H1 (cell line): ENCODE measurements around the gene GSPT1. TPM values are rescaled to one million over a fixed set of nuclear protein-coding genes. Genes with fewer than 3 reads are reported as not detected.

Experiments used
- CTCF ChIA-PET: fragments of 300-600 bp; sonication (Branson Sonifier 250); formaldehyde crosslinking; loops from one replicate; lab custom pipeline; 2021; ENCODE audit not compliant: partially characterized antibody; lab: Charles Lee
- POLR2A ChIA-PET: fragments of 300-600 bp; sonication (Branson Sonifier 250); formaldehyde crosslinking; loops from one replicate; lab custom pipeline; 2021; ENCODE audit warnings: inconsistent platforms; ENCODE audit not compliant: partially characterized antibody; lab: Charles Lee
- DNase-seq, 2 experiments: peaks; one replicate each; pipeline versions ENCODE4 v3.0.0 to v3.0.0-alpha.2; 2010 to 2022; ENCODE audit warnings: low spot score in 2 of 2, low read depth in 1 of 2, mixed read lengths in 1 of 2
- FAIRE-seq: peaks from 2 replicates; lab custom pipeline; 2011; peaks lifted over from hg19 to GRCh38; lab: Jason Lieb, UNC
- H2AFZ ChIP-seq: 2 replicates; pipeline ENCODE4 v1.8.1; 2012; ENCODE audit warnings: low read length, inconsistent platforms
- H2AK5ac ChIP-seq: 2 replicates; pipeline ENCODE4 v1.6.1; 2013; ENCODE audit warnings: low read depth, low read length
- H2BK120ac ChIP-seq: replicated peaks from 2 replicates; pipeline ENCODE3; 2013; ENCODE audit warnings: low read depth, low read length, inconsistent platforms
- H2BK12ac ChIP-seq: 2 replicates; pipeline ENCODE4 v1.6.1; 2013; ENCODE audit warnings: low read depth, low read length
- H2BK15ac ChIP-seq: 2 replicates; pipeline ENCODE4 v1.6.1; 2013; ENCODE audit warnings: low read length
- H2BK20ac ChIP-seq: 2 replicates; pipeline ENCODE4 v1.6.1; 2013; ENCODE audit warnings: low read length
- H2BK5ac ChIP-seq: 2 replicates; pipeline ENCODE4 v1.6.1; 2013; ENCODE audit warnings: low read depth, low read length
- H3K14ac ChIP-seq: 2 replicates; pipeline ENCODE4 v1.6.1; 2013; ENCODE audit warnings: inconsistent platforms; ENCODE audit not compliant: insufficient read length
- H3K18ac ChIP-seq: 2 replicates; pipeline ENCODE4 v1.6.1; 2013; ENCODE audit warnings: low read length; ENCODE audit errors: extremely low read depth
- H3K23ac ChIP-seq: 2 replicates; pipeline ENCODE4 v1.6.1; 2013; ENCODE audit warnings: inconsistent platforms; ENCODE audit not compliant: insufficient read length
- H3K23me2 ChIP-seq: 2 replicates; pipeline ENCODE4 v1.6.1; 2013; ENCODE audit warnings: low read depth, low read length
- H3K27ac ChIP-seq: 2 replicates; pipeline ENCODE4 v1.6.1; 2011; ENCODE audit warnings: low read depth, low read length, inconsistent platforms
- H3K27me3 ChIP-seq, 4 experiments: replicated peaks in 1 of 4; 1 replicate in 1 of 4; 2 replicates in 3 of 4; pipeline versions ENCODE4 v1.6.1 to v1.8.1; 2011 to 2013; ENCODE audit warnings: low read length in 3 of 4, mild to moderate bottlenecking in 3 of 4, inconsistent platforms in 2 of 4, mixed read lengths in 2 of 4, moderate library complexity in 1 of 4; ENCODE audit not compliant: control insufficient read depth in 3 of 4, insufficient read depth in 3 of 4; ENCODE audit errors: extremely low read depth in 1 of 4
- H3K36me3 ChIP-seq, 4 experiments: 2 replicates each; pipeline versions ENCODE4 v1.6.1 to v1.8.1; 2011 to 2013; ENCODE audit warnings: mild to moderate bottlenecking in 4 of 4, low read length in 3 of 4, moderate library complexity in 2 of 4, control low read depth in 1 of 4, inconsistent platforms in 1 of 4; ENCODE audit not compliant: insufficient read depth in 4 of 4, control insufficient read depth in 2 of 4
- H3K4ac ChIP-seq: replicated peaks from 2 replicates; pipeline ENCODE3; 2013; ENCODE audit warnings: low read length, low read depth, mixed read lengths, inconsistent platforms; ENCODE audit not compliant: insufficient read length
- H3K4me1 ChIP-seq, 4 experiments: replicated peaks in 1 of 4; 1 replicate in 1 of 4; 2 replicates in 3 of 4; pipeline versions ENCODE4 v1.6.1 to v1.8.1; 2011 to 2013; ENCODE audit warnings: low read length in 3 of 4, inconsistent platforms in 2 of 4, mixed read lengths in 1 of 4; ENCODE audit not compliant: insufficient read depth in 4 of 4, control insufficient read depth in 3 of 4
- H3K4me2 ChIP-seq, 2 experiments: 2 replicates each; pipeline versions ENCODE4 v1.6.1 to v1.8.1; 2011 to 2013; ENCODE audit warnings: low read depth in 2 of 2, low read length in 2 of 2, control low read depth in 1 of 2, inconsistent platforms in 1 of 2, mild to moderate bottlenecking in 1 of 2; ENCODE audit not compliant: insufficient read depth in 1 of 2
- H3K4me3 ChIP-seq, 4 experiments: fragments of 200-600, 300-600 bp in 1 of 4; sonication (generic), shearing (Covaris generic), sonication (Bioruptor Twin) in 1 of 4; 2 replicates each; pipeline versions ENCODE4 v1.5.1 to v1.8.1; 2011 to 2016; ENCODE audit warnings: low read length in 4 of 4, low read depth in 3 of 4, control low read depth in 2 of 4, inconsistent platforms in 2 of 4, mild to moderate bottlenecking in 2 of 4, mixed read lengths in 1 of 4, moderate library complexity in 1 of 4; ENCODE audit not compliant: insufficient read depth in 2 of 4; ENCODE audit errors: extremely low read depth in 1 of 4
- H3K56ac ChIP-seq: replicated peaks from 2 replicates; pipeline ENCODE3; 2013; ENCODE audit warnings: low read depth, mild to moderate bottlenecking, mixed read lengths, low read length, inconsistent platforms; ENCODE audit not compliant: insufficient read length
- H3K79me1 ChIP-seq: 2 replicates; pipeline ENCODE4 v1.6.1; 2013; ENCODE audit warnings: low read depth, low read length, control low read depth
- H3K79me2 ChIP-seq, 2 experiments: 2 replicates each; pipeline versions ENCODE4 v1.6.1 to v1.8.1; 2012 to 2013; ENCODE audit warnings: low read length in 2 of 2, mild to moderate bottlenecking in 2 of 2, inconsistent platforms in 1 of 2; ENCODE audit not compliant: insufficient read depth in 2 of 2, control insufficient read depth in 1 of 2
- H3K9ac ChIP-seq, 4 experiments: replicated peaks in 1 of 4; 1 replicate in 1 of 4; 2 replicates in 3 of 4; pipeline versions ENCODE4 v1.6.1 to v1.8.1; 2011 to 2013; ENCODE audit warnings: low read depth in 3 of 4, low read length in 3 of 4, control low read depth in 2 of 4, mild to moderate bottlenecking in 2 of 4, moderate library complexity in 2 of 4, inconsistent platforms in 1 of 4; ENCODE audit errors: extremely low read depth in 1 of 4
- H3K9me3 ChIP-seq, 2 experiments: 2 replicates each; pipeline versions ENCODE4 v1.6.1 to v1.8.1; 2012 to 2013; ENCODE audit warnings: mild to moderate bottlenecking in 2 of 2, moderate library complexity in 2 of 2, control low read depth in 1 of 2, inconsistent platforms in 1 of 2, low read depth in 1 of 2, low read length in 1 of 2, mixed read lengths in 1 of 2; ENCODE audit not compliant: insufficient read depth in 2 of 2
- H4K20me1 ChIP-seq, 2 experiments: replicated peaks in 1 of 2; 2 replicates each; pipeline versions ENCODE3 to v1.8.1; 2011 to 2013; ENCODE audit warnings: inconsistent platforms in 2 of 2, low read length in 2 of 2, mild to moderate bottlenecking in 1 of 2; ENCODE audit not compliant: insufficient read depth in 2 of 2, control insufficient read depth in 1 of 2
- H4K5ac ChIP-seq: 2 replicates; pipeline ENCODE4 v1.6.1; 2013; ENCODE audit warnings: low read length, low read depth, mixed read lengths, inconsistent platforms; ENCODE audit not compliant: insufficient read length
- H4K8ac ChIP-seq: 2 replicates; pipeline ENCODE4 v1.8.0; 2013; ENCODE audit warnings: mild to moderate bottlenecking, moderate library complexity, low read length, inconsistent platforms; ENCODE audit not compliant: insufficient read depth; ENCODE audit errors: extremely low read depth
- H4K91ac ChIP-seq: replicated peaks from 2 replicates; pipeline ENCODE3; 2013; ENCODE audit warnings: low read length, mixed read lengths, inconsistent platforms; ENCODE audit not compliant: insufficient read length
- ASH2L ChIP-seq: fragments of 200-600, 300-600 bp; sonication (generic); IDR thresholded peaks from one replicate; pipeline ENCODE4 v1.7.1; 2017; ENCODE audit warnings: low read length
- BACH1 ChIP-seq: IDR thresholded peaks from 2 replicates; pipeline ENCODE4 v1.6.1; 2012; ENCODE audit warnings: low read length, improper control_type of control experiment
- CEBPB ChIP-seq: IDR thresholded peaks from 2 replicates; pipeline ENCODE4 v1.6.1; 2012; ENCODE audit warnings: low read depth, low read length
- SP1 ChIP-seq: IDR thresholded peaks from 2 replicates; pipeline ENCODE4 v1.6.1; 2011; ENCODE audit warnings: low read depth, low read length
- TEAD4 ChIP-seq: IDR thresholded peaks from 2 replicates; pipeline ENCODE4 v1.6.1; 2012; ENCODE audit warnings: low read depth, low read length, inconsistent platforms, mixed read lengths
- WGBS, 2 experiments: shearing (Covaris generic) in 1 of 2; methylation state at CpG; one replicate each; pipeline versions ENCODE4 v1.1.6 to v1.1.7; 2013 to 2015; ENCODE audit warnings: low lambda C conversion rate in 2 of 2, mixed read lengths in 2 of 2, inconsistent platforms in 1 of 2, low coverage in 1 of 2, missing lambda C conversion rate in 1 of 2; ENCODE audit not compliant: insufficient replicate concordance in 2 of 2, insufficient coverage in 1 of 2, insufficient read length in 1 of 2; ENCODE audit errors: extremely low coverage in 1 of 2, missing lambda C conversion rate in 1 of 2; 5-methylcytosine and 5-hydroxymethylcytosine counted together
- polyA plus RNA-seq, 7 experiments: library from polyadenylated mRNA; depleted of rRNA in 3 of 7; stranded (reverse) in 5 of 7; unstranded in 2 of 7; fragments of >200 nt in 5 of 7; fragments of 200-250 nt in 2 of 7; gene quantifications; 1 replicate in 5 of 7; 2 replicates in 1 of 7; 4 replicates in 1 of 7; pipeline versions ENCODE4 v1.2.1 to v1.2.3, GENCODE V29; 2011 to 2013; ENCODE audit warnings: missing spikeins in 2 of 7, mixed read lengths in 2 of 7
- total RNA-seq: library from RNA; stranded (reverse); fragmentation: NEBNext Ultra II Directional; extraction: Animal tissue kit (Norgen Biotek cat#: 25700); gene quantifications from 2 replicates; pipeline ENCODE4 v1.2.1, GENCODE V29; 2021

GSPT1 gene
- total and polyA plus RNA-seq, 2 of the 8 experiments (the other 6 are each of a cell fraction or from before 2014, with no cell fraction given), result 51.0 to 204 TPM

GRCh38 chr16:11877374-11877773, 38.4 kb downstream of the GSPT1 start:
- H3K4me2 ChIP-seq, result no peak overlapping the region
- no peak overlapping the region for H3K27ac ChIP-seq
- no peaks in the 10 kb centered on the region for H3K27me3 ChIP-seq
- no peaks in the 10 kb centered on the region for H3K9me3 ChIP-seq
- no peak overlapping the region for H4K91ac ChIP-seq
- 93% methylated on average over 5 of the region's 5 CpGs; no CpG with 5 or more reads in 1 of the 2 experiments for WGBS, 2 experiments
- no peaks in the 10 kb centered on the region for H4K20me1 ChIP-seq
- TF ChIP-seq ASH2L (no peak), BACH1 (no peak), CEBPB (0 out of 2 replicates have a peak, but pooled peaks have one; percentile 10), TEAD4 (no peak), SP1 (no peak)
- H3K79me2 ChIP-seq, result no peaks in the 10 kb centered on the region
- no peak overlapping the region for H4K8ac ChIP-seq
- no peak overlapping the region for H3K4me3 ChIP-seq
- no peaks in the 10 kb centered on the region for H3K23me2 ChIP-seq
- ChIA-PET CTCF (no interaction called here), POLR2A (interaction anchor here (1.0 kb wide), 1 partner anchor 26 kb away, joined by 3 read pairs; the partner anchor contains the start of gene RSL1D1)
- no peak overlapping the region for H2AK5ac ChIP-seq
- FAIRE-seq, result no peak
- no peak overlapping the region for H4K5ac ChIP-seq
- H2AFZ ChIP-seq, result no peak overlapping the region
- no peaks in the 10 kb centered on the region for H3K79me1 ChIP-seq
- H2BK5ac ChIP-seq, result no peak overlapping the region
- no peak overlapping the region for H3K4ac ChIP-seq
- no peak overlapping the region for H2BK120ac ChIP-seq
- no peak overlapping the region for H2BK12ac ChIP-seq
- no peak overlapping the region for H2BK20ac ChIP-seq
- no peak for DNase-seq
- H2BK15ac ChIP-seq, result no peak overlapping the region
- no peak overlapping the region for H3K9ac ChIP-seq
- H3K23ac ChIP-seq, result no peak overlapping the region
- peaks cover 5 to 73% (median 50%) of the 10 kb centered on the region in 4 experiments; a peak in 7 of 8 replicates for H3K36me3 ChIP-seq
- no peaks in the 10 kb centered on the region for H3K4me1 ChIP-seq
- no peak overlapping the region for H3K56ac ChIP-seq
- no peak overlapping the region for H3K14ac ChIP-seq
- H3K18ac ChIP-seq, result no peak overlapping the region
